ENCODE data around the gene ESX1. TPM values are rescaled to one million over a fixed set of nuclear protein-coding genes. Genes with fewer than 3 reads are reported as not detected.

Gene ESX1
- total RNA-seq, 1 donor from 2014 or later = not detected

- TF ChIP-seq CTCF (IDR thresholded peaks at IDR 0.05; ENCODE audit: unreplicated experiment) = no peak
- Mint-ChIP-seq H3K9me3 (ENCODE audit: low read depth) (no peaks in the 10 kb centered on the region), H3K4me3 (ENCODE audit: low read depth) (no peak overlapping the region), H3K27ac (no peak overlapping the region), H3K4me1 (ENCODE audit: low read depth) (no peaks in the 10 kb centered on the region), H3K36me3 (ENCODE audit: insufficient read depth) (no peaks in the 10 kb centered on the region), H3K27me3 (peaks cover 4% of the 10 kb centered on the region)
- no peak for DNase-seq (ENCODE audit: low spot score, unreplicated experiment)
Measured at GRCh38 chrX:104205548-104205947, 49.2 kb downstream of the ESX1 start.

Other genes with a start within 250 kb of the ESX1 start
- gene H2BW1, start 241.2 kb downstream of the ESX1 start, total RNA-seq = not detected in 2 replicates
- gene H2BW2, start 215.0 kb downstream of the ESX1 start, total RNA-seq = not detected in 2 replicates
- 15.5 and 17.3 TPM in 2 replicates for gene TMSB15C, start 178.7 kb downstream of the ESX1 start, total RNA-seq
- 5.1 and 5.9 TPM in 2 replicates for gene ZCCHC18, start 142.4 kb downstream of the ESX1 start, total RNA-seq
- 9.9 and 10.0 TPM in 2 replicates for gene SLC25A53, start 97.9 kb downstream of the ESX1 start, total RNA-seq
- gene FAM199X, start 88.5 kb downstream of the ESX1 start, total RNA-seq = 23.2 TPM in 2 replicates

Data from progenitor cell of endocrine pancreas (in vitro differentiated cells).